Measurements from ENCODE around the gene CIROP.

DNA sequence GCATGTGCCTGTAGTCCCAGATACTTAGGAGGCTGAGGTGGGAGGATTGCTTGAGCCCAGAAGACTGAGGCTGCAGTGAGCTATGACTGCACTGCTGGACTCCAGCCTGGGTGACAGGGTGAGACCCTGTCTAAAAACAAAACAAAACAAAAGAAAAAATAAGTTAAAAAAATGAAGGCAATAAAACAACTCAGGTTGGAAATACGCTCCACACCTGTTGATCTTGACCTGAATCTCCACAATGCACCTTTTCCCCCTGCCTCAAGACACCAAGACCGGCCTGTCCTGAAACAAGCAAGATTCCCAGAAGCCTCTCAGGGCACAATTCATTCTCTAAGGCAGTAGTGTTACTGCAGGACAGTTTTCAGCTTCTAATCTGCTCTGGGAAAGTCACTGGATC is 35.1 kb upstream of the CIROP start:
- TF ChIP-seq, protein P1, sequence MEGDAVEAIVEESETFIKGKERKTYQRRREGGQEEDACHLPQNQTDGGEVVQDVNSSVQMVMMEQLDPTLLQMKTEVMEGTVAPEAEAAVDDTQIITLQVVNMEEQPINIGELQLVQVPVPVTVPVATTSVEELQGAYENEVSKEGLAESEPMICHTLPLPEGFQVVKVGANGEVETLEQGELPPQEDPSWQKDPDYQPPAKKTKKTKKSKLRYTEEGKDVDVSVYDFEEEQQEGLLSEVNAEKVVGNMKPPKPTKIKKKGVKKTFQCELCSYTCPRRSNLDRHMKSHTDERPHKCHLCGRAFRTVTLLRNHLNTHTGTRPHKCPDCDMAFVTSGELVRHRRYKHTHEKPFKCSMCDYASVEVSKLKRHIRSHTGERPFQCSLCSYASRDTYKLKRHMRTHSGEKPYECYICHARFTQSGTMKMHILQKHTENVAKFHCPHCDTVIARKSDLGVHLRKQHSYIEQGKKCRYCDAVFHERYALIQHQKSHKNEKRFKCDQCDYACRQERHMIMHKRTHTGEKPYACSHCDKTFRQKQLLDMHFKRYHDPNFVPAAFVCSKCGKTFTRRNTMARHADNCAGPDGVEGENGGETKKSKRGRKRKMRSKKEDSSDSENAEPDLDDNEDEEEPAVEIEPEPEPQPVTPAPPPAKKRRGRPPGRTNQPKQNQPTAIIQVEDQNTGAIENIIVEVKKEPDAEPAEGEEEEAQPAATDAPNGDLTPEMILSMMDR (IDR thresholded peaks at IDR 0.05; ENCODE audit: low read depth, low read length) = no peak
- no peak for TF ChIP-seq EZH2phosphoT487 (IDR thresholded peaks at IDR 0.05; ENCODE audit: low read depth)

Data from OCI-LY3 (cell line).